ENCODE measurements around the gene DISC1. TPM values are rescaled to one million over a fixed set of nuclear protein-coding genes. Genes with fewer than 3 reads are reported as not detected.
A peak's percentile ranks its signal among the peaks of the same experiment; 100 is the strongest.

DISC1 gene
- total RNA-seq, 6 experiments from 2014 or later, result 1.8 to 3.3 (median 2.4) TPM

GRCh38 chr1:231934797-231935196 lies 308.2 kb downstream of the DISC1 start:
- Histone ChIP-seq H3K27ac (no peak overlapping the region), H3K4me1 (no peaks in the 10 kb centered on the region), H3K36me3 (no peaks in the 10 kb centered on the region), H3K27me3 (no peaks in the 10 kb centered on the region), H3K4me3 (no peak overlapping the region), H3K9me3 (no peaks in the 10 kb centered on the region)
- intact Hi-C loops (cut with DNase I), result no loop called here
- DNase-seq (no peak), ATAC-seq (peak in 3 of 4 donors; percentile 28 to 63 (median 55))
- WGBS (ENCODE audit: insufficient coverage, low coverage, low lambda C conversion rate, missing lambda C conversion rate), result 3% methylated on average over 4 of the region's 5 CpGs
- TF ChIP-seq CTCF (IDR thresholded peaks at IDR 0.05), result no peak

DNA sequence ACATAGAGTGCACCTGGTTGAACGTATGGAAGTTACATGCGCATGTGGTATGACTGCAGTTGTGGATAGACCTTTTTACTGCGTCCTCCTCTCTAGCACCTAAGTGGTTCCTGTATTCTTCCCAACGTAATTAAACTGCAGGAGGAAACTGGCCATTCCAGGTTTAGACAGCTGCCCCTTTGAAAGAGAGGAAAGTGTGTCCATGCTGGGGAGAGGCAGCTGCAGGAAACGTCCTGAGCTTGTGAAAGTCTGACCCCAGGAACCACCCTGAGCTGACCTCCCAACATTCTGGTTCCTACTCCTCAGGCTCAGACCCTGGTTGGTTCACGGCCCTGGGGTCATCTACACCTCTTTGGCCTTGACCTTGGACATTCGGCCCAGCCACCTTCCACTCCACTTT lies 309.3 kb downstream of the DISC1 start:
- intact Hi-C loops (cut with DNase I), result no loop called here
- H3K9me3 ChIP-seq, result no peaks in the 10 kb centered on the region
- no peak overlapping the region for H3K27ac ChIP-seq
- no peaks in the 10 kb centered on the region for H3K4me1 ChIP-seq
- H3K4me3 ChIP-seq, result no peak overlapping the region
- TF ChIP-seq CTCF (IDR thresholded peaks at IDR 0.05), result no peak
- TF ChIP-seq POLR2A (IDR thresholded peaks at IDR 0.05), result no peak
- WGBS (ENCODE audit: insufficient coverage, low coverage, low lambda C conversion rate, missing lambda C conversion rate), result 35% methylated on average over 7 of the region's 7 CpGs
- ATAC-seq, result no peak
- H3K36me3 ChIP-seq, result no peaks in the 10 kb centered on the region
- no peak for DNase-seq
- no peaks in the 10 kb centered on the region for H3K27me3 ChIP-seq

DNA sequence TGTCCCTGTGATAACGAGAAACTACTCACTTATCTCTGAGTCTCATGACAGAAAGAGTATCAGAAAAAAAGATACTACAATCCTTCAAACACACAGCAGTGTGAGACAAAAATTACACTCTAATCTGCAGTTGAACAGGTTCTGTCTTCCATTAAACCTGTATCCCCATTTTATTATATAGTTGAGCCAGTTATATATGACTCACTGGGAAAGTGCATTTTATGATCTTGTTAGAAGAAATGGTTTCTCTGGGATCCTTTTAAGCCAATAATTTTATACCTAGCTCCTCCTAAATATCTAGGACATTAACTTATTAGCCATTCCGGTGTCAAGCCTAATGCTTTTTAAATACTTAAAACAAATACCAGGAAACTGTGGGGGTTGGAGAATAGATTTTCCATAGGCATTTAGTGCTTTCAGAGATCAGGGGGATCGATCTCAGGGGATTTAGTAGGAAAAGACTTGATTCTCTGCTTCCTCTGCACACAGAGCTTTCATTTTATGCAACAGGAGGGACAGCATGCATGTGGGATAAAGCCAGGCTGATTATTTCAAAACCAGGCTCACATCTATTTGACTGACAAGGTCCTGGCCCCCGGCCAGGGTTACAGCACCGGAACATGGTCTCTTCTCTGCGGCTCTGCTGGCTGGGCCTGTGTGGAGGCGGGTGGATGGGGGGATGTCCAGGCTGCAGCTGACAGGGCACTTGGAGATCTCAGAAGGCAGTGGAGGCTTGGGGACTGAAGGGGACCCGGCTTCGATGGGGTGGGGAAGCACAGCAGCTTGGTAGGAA lies 310.6 kb downstream of the DISC1 start:
- no peaks in the 10 kb centered on the region for H3K36me3 ChIP-seq
- no peaks in the 10 kb centered on the region for H3K27me3 ChIP-seq
- DNase-seq, result no peak
- H3K4me3 ChIP-seq, result no peak overlapping the region
- TF ChIP-seq CTCF (IDR thresholded peaks at IDR 0.05) (no peak), POLR2A (IDR thresholded peaks at IDR 0.05) (no peak)
- no peak for ATAC-seq
- H3K27ac ChIP-seq, result no peak overlapping the region
- intact Hi-C loops (cut with DNase I), result no loop called here
- no peaks in the 10 kb centered on the region for H3K4me1 ChIP-seq
- WGBS (ENCODE audit: insufficient coverage, low coverage, low lambda C conversion rate, missing lambda C conversion rate), result 20% methylated on average over 8 of the region's 9 CpGs
- no peaks in the 10 kb centered on the region for H3K9me3 ChIP-seq

GRCh38 chr1:231938211-231938610 lies 311.6 kb downstream of the DISC1 start:
- Histone ChIP-seq H3K36me3 (no peaks in the 10 kb centered on the region), H3K4me3 (no peak overlapping the region), H3K27me3 (no peaks in the 10 kb centered on the region), H3K9me3 (no peaks in the 10 kb centered on the region), H3K27ac (no peak overlapping the region), H3K4me1 (no peaks in the 10 kb centered on the region)
- intact Hi-C loops (cut with DNase I), result no loop called here
- DNase-seq (no peak), ATAC-seq (no peak)
- TF ChIP-seq CTCF (IDR thresholded peaks at IDR 0.05) (no peak), POLR2A (IDR thresholded peaks at IDR 0.05) (no peak)
- 67% methylated on average over 1 of the region's 2 CpGs for WGBS (ENCODE audit: insufficient coverage, low coverage, low lambda C conversion rate, missing lambda C conversion rate)
